Liver (tissue), 9 donors: ENCODE results near the gene CLDN3. TPM values are rescaled to one million over a fixed set of nuclear protein-coding genes. Genes with fewer than 3 reads are reported as not detected.

Source experiments
- DNase-seq: peaks from one replicate; pipeline ENCODE4 v3.0.0-alpha.2; 2017; ENCODE audit warnings: low spot score
- H3K27ac ChIP-seq, 2 donors: one replicate each; pipeline ENCODE4 v1.7.0; 2013; ENCODE audit warnings: inconsistent platforms in 2 of 2, low read length in 2 of 2, control low read depth in 1 of 2, low read depth in 1 of 2, mild to moderate bottlenecking in 1 of 2
- H3K27me3 ChIP-seq, 4 donors: one replicate each; pipeline versions ENCODE4 v1.6.1 to v1.7.0; 2013; ENCODE audit warnings: low read length in 3 of 4, inconsistent platforms in 1 of 4, mild to moderate bottlenecking in 1 of 4, moderate library complexity in 1 of 4; ENCODE audit not compliant: control insufficient read depth in 4 of 4, insufficient read depth in 4 of 4
- H3K36me3 ChIP-seq, 4 donors: one replicate each; pipeline versions ENCODE4 v1.6.1 to v1.7.0; 2013; ENCODE audit warnings: low read length in 3 of 4, mild to moderate bottlenecking in 3 of 4, low read depth in 1 of 4, moderate library complexity in 1 of 4; ENCODE audit not compliant: control insufficient read depth in 4 of 4, insufficient read depth in 3 of 4
- H3K4me1 ChIP-seq, 4 donors: one replicate each; pipeline versions ENCODE4 v1.6.1 to v1.7.0; 2013; ENCODE audit warnings: low read length in 3 of 4, mild to moderate bottlenecking in 3 of 4, moderate library complexity in 1 of 4; ENCODE audit not compliant: control insufficient read depth in 4 of 4, insufficient read depth in 4 of 4
- H3K4me3 ChIP-seq, 3 donors: one replicate each; pipeline versions ENCODE4 v1.6.1 to v1.7.0; 2013; ENCODE audit warnings: low read length in 3 of 3, control low read depth in 1 of 3, low read depth in 1 of 3, mild to moderate bottlenecking in 1 of 3
- H3K9ac ChIP-seq, 2 donors: one replicate each; pipeline ENCODE4 v1.7.0; 2013; ENCODE audit warnings: low read length in 2 of 2, mild to moderate bottlenecking in 2 of 2, moderate library complexity in 2 of 2, control low read depth in 1 of 2, low read depth in 1 of 2
- H3K9me3 ChIP-seq, 4 donors: one replicate each; pipeline versions ENCODE4 v1.6.1 to v1.7.0; 2013; ENCODE audit warnings: low read length in 3 of 4; ENCODE audit not compliant: control insufficient read depth in 4 of 4
- ATF3 ChIP-seq: IDR thresholded peaks from 2 replicates; pipeline ENCODE4 v1.6.1; 2016; ENCODE audit warnings: antibody characterized with exemption
- CTCF ChIP-seq: fragments of 150-350 bp; IDR thresholded peaks from 2 replicates; pipeline ENCODE4 v1.5.1; 2017; ENCODE audit warnings: improper control_type of control experiment, low read depth, low read length; ENCODE audit not compliant: missing input control
- EGR1 ChIP-seq, 2 donors: IDR thresholded peaks; 2 replicates each; pipeline ENCODE4 v1.6.1; 2016 to 2018; ENCODE audit warnings: antibody characterized with exemption in 2 of 2, low read depth in 2 of 2
- FOXA2 ChIP-seq: IDR thresholded peaks from 2 replicates; pipeline ENCODE4 v1.6.1; 2016; ENCODE audit warnings: antibody characterized with exemption
- GABPA ChIP-seq, 2 donors: IDR thresholded peaks in 1 of 2; conservative IDR thresholded peaks in 1 of 2; 2 replicates each; pipeline ENCODE4 v1.6.1; 2016; ENCODE audit warnings: antibody characterized with exemption in 2 of 2, mild to moderate bottlenecking in 1 of 2, moderate library complexity in 1 of 2
- HNF4G ChIP-seq: IDR thresholded peaks from 2 replicates; pipeline ENCODE4 v1.6.1; 2016; ENCODE audit warnings: antibody characterized with exemption
- MAX ChIP-seq: IDR thresholded peaks from 2 replicates; pipeline ENCODE4 v1.6.1; 2016; ENCODE audit warnings: antibody characterized with exemption
- REST ChIP-seq: IDR thresholded peaks from 2 replicates; pipeline ENCODE4 v1.6.1; 2016; ENCODE audit warnings: antibody characterized with exemption, mild to moderate bottlenecking
- TAF1 ChIP-seq: conservative IDR thresholded peaks from 2 replicates; pipeline ENCODE4 v1.6.1; 2016; ENCODE audit warnings: antibody characterized with exemption, mild to moderate bottlenecking
- YY1 ChIP-seq: IDR thresholded peaks from 2 replicates; pipeline ENCODE4 v1.6.1; 2016; ENCODE audit warnings: antibody characterized with exemption, mild to moderate bottlenecking
- ZBTB33 ChIP-seq: IDR thresholded peaks from 2 replicates; pipeline ENCODE4 v1.6.1; 2016; ENCODE audit warnings: antibody characterized with exemption
- WGBS: extraction: QIAGEN DNeasy Blood & Tissue Kit; methylation state at CpG from one replicate; pipeline ENCODE4 v1.1.7; 2013; 5-methylcytosine and 5-hydroxymethylcytosine counted together
- polyA plus RNA-seq, 2 donors: library from polyadenylated mRNA; stranded (reverse) in 1 of 2; unstranded in 1 of 2; fragments of 200-250 nt in 1 of 2; fragments of >200 nt in 1 of 2; fragmentation: Nextera tagmentation in 1 of 2; extraction: Ambion mirVana in 1 of 2; gene quantifications; one replicate each; pipeline versions ENCODE4 v1.2.1 to v1.2.3, GENCODE V29; 2013 to 2015
- total RNA-seq, 2 donors: library from RNA; depleted of rRNA; stranded (reverse); fragments of >200 nt; gene quantifications; one replicate each; pipeline ENCODE4 v1.2.3, GENCODE V29; 2014
- donor health status: healthy.
- donor health status: healthy.
- donor health status: healthy.
- donor health status: healthy.
- donor health status: healthy.

The CLDN3 gene
- total and polyA plus RNA-seq, 4 donors: 3.6 to 43.0 (median 22.9) TPM

GRCh38 chr7:73769481-73770001 lies 529 bp downstream of the CLDN3 start (continued):
- TF ChIP-seq ZBTB33 (no peak), FOXA2 (no peak), YY1 (no peak)

- Histone ChIP-seq H3K27ac (peak overlapping the region; percentile 91 to 94), H3K4me3 (peak overlapping the region in 2 of 3 donors; percentile 68 to 81), H3K9me3 (no peaks in the 10 kb centered on the region), H3K9ac (no peak overlapping the region), H3K36me3 (no peaks in the 10 kb centered on the region), H3K27me3 (no peaks in the 10 kb centered on the region), H3K4me1 (peaks cover 16 to 45% (median 35%) of the 10 kb centered on the region in 4 donors)
- no peak for DNase-seq
- WGBS: 61% methylated on average over 53 of the region's 53 CpGs
- TF ChIP-seq REST (no peak), GABPA (IDR thresholded peaks at IDR 0.05 in 1 of 2, conservative IDR thresholded peaks at IDR 0.05 in 1 of 2) (no peak), FOXA2 (no peak), ZBTB33 (no peak), HNF4G (no peak), CTCF (no peak), MAX (no peak), YY1 (no peak), TAF1 (no peak), ATF3 (no peak), EGR1 (IDR thresholded peaks at IDR 0.05; ENCODE audit: low read depth in 2 of 2) (no peak)
Observed at GRCh38 chr7:73768641-73769480, 1.2 kb downstream of the CLDN3 start.
